ENCODE data around the gene MAT1A.

DNA sequence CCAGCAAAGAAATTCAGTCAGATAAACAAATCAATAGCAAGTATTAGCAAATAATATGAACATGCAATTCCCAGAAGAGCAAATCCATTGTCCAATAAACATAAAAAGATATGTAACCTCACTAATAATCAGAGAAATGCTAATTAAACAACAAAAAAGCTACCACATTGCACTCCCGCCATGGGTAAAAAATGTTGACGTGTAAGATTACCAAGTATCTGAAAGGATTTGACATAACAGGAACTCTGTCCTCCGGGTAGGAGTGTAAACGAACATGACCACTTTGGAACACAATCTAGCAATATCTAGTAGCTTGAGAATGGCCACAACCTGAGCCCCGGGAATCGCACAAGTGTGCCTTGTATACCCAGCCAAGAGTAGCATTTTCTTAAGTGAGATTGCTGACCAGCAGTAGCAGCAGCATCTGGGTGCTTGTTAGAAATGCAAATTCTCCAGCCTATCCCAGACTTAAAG, 35.5 kb upstream of the MAT1A start:
- no peak for TF ChIP-seq FOXP2 (optimal IDR thresholded peaks at IDR 0.05; ENCODE audit: borderline replicate concordance, extremely low read depth, extremely low read length, insufficient read depth)
- no peak for TF ChIP-seq POLR2AphosphoS5 (IDR thresholded peaks at IDR 0.05; ENCODE audit: low read depth, low read length)
- no peak for TF ChIP-seq TAF1 (IDR thresholded peaks at IDR 0.05; ENCODE audit: borderline replicate concordance, insufficient read depth, low read length)

Measured in PFSK-1 (cell line).